HepG2 (cell line): Measurements from ENCODE around the gene LAG3. TPM values are rescaled to one million over a fixed set of nuclear protein-coding genes. Genes with fewer than 3 reads are reported as not detected.

ENCODE experiments used
- POGZ ChIP-seq: sonication (generic); formaldehyde crosslinking; IDR thresholded peaks from 2 replicates; pipeline ENCODE4 v1.4.0; 2020; ENCODE audit warnings: mild to moderate bottlenecking, missing genetic modification reagents
- TCF7L2 ChIP-seq: IDR thresholded peaks from 2 replicates; pipeline ENCODE4 v1.6.1; 2011; ENCODE audit warnings: mild to moderate bottlenecking, low read depth, low read length, moderate library complexity
- ZFP82 ChIP-seq: sonication (generic); formaldehyde crosslinking; IDR thresholded peaks from 2 replicates; pipeline ENCODE4 v1.5.1; 2020; ENCODE audit warnings: mild to moderate bottlenecking, missing genetic modification reagents, borderline replicate concordance
- ZNF136 ChIP-seq: sonication (generic); formaldehyde crosslinking; IDR thresholded peaks from 2 replicates; pipeline ENCODE4 v1.8.1; 2022; ENCODE audit warnings: low read depth, mild to moderate bottlenecking, moderate library complexity, missing genetic modification reagents
- polyA plus RNA-seq, 8 experiments: library from polyadenylated mRNA; depleted of rRNA in 3 of 8; stranded (reverse) in 7 of 8; unstranded in 1 of 8; fragments of >200 nt; fragmentation: Illumina TruSeq in 4 of 8; extraction: Trizol in 4 of 8; gene quantifications; 2 replicates each; pipeline versions ENCODE4 v1.2.1 to v1.2.3, GENCODE V29; 2011 to 2016; ENCODE audit warnings: low read depth in 4 of 8, missing spikeins in 1 of 8, mixed read lengths in 1 of 8; ENCODE audit not compliant: insufficient read depth in 1 of 8
- total RNA-seq, 5 experiments: library from RNA; depleted of rRNA; stranded (reverse); fragments of >200 nt; fragmentation: Illumina TruSeq; extraction: Trizol; gene quantifications; 2 replicates each; pipeline ENCODE4 v1.2.3, GENCODE V29; 2016; ENCODE audit warnings: low read depth in 1 of 5
- TF ChIP-seq, protein P1 (sequence below), 2 experiments: IDR thresholded peaks; 2 replicates each; pipeline ENCODE4 v1.6.1; 2011 to 2012; ENCODE audit warnings: low read length in 2 of 2, borderline replicate concordance in 1 of 2, low read depth in 1 of 2, mild to moderate bottlenecking in 1 of 2, moderate library complexity in 1 of 2
- TF ChIP-seq, protein P2 (sequence below): sonication (generic); formaldehyde crosslinking; IDR thresholded peaks from 2 replicates; pipeline ENCODE4 v1.4.0; 2020; ENCODE audit warnings: missing genetic modification reagents

The LAG3 gene
- total and polyA plus RNA-seq, 2 of the 13 experiments (the other 11 are each of a cell fraction or from before 2014, with no cell fraction given) = 0.11 to 0.26 TPM

DNA sequence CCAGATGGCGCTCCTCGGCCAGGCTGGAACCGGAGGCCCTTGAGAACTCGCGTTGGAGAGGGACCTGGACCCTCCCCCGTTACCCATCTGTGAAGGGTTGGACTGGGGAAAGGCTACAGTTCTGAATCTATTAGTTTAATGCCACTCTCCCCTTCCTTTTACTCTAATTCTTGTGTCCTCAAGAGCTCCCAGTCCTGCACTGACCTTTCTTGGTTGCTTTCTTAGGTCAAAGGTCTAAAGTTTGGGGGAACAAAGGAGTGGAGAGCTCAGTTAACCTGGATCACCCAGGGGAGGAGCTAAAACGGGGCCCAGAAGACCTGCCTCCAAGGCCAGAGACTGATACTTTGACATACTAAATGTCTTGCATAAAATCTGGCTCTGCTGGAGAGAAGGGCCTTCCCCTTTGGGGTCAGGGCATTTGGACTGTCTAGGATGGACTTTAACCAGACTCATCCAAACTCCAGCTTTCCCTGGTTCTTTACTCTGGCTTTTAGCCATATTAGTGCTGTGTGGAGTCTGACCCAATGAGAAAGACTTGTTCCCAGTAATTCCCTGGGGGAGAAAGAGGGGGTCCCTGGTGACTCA is 18.5 kb upstream of the LAG3 start (continued):
- TF ChIP-seq ZNF136 (CRISPR knock-in tag) = no peak
- no peak for TF ChIP-seq ZFP82 (CRISPR knock-in tag)
- TF ChIP-seq TCF7L2 = no peak
- TF ChIP-seq, protein P1, sequence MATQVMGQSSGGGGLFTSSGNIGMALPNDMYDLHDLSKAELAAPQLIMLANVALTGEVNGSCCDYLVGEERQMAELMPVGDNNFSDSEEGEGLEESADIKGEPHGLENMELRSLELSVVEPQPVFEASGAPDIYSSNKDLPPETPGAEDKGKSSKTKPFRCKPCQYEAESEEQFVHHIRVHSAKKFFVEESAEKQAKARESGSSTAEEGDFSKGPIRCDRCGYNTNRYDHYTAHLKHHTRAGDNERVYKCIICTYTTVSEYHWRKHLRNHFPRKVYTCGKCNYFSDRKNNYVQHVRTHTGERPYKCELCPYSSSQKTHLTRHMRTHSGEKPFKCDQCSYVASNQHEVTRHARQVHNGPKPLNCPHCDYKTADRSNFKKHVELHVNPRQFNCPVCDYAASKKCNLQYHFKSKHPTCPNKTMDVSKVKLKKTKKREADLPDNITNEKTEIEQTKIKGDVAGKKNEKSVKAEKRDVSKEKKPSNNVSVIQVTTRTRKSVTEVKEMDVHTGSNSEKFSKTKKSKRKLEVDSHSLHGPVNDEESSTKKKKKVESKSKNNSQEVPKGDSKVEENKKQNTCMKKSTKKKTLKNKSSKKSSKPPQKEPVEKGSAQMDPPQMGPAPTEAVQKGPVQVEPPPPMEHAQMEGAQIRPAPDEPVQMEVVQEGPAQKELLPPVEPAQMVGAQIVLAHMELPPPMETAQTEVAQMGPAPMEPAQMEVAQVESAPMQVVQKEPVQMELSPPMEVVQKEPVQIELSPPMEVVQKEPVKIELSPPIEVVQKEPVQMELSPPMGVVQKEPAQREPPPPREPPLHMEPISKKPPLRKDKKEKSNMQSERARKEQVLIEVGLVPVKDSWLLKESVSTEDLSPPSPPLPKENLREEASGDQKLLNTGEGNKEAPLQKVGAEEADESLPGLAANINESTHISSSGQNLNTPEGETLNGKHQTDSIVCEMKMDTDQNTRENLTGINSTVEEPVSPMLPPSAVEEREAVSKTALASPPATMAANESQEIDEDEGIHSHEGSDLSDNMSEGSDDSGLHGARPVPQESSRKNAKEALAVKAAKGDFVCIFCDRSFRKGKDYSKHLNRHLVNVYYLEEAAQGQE (IDR thresholded peaks at IDR 0.05; ENCODE audit: borderline replicate concordance in 1 of 2, low read depth in 1 of 2, low read length in 2 of 2) = no peak; a peak in 1 of 4 replicates
- TF ChIP-seq, protein P2, sequence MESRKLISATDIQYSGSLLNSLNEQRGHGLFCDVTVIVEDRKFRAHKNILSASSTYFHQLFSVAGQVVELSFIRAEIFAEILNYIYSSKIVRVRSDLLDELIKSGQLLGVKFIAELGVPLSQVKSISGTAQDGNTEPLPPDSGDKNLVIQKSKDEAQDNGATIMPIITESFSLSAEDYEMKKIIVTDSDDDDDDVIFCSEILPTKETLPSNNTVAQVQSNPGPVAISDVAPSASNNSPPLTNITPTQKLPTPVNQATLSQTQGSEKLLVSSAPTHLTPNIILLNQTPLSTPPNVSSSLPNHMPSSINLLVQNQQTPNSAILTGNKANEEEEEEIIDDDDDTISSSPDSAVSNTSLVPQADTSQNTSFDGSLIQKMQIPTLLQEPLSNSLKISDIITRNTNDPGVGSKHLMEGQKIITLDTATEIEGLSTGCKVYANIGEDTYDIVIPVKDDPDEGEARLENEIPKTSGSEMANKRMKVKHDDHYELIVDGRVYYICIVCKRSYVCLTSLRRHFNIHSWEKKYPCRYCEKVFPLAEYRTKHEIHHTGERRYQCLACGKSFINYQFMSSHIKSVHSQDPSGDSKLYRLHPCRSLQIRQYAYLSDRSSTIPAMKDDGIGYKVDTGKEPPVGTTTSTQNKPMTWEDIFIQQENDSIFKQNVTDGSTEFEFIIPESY (CRISPR knock-in tag) = 0 out of 2 replicates have a peak, but pooled peaks have one; percentile 6
- 0 out of 2 replicates have a peak, but pooled peaks have one; percentile 34 for TF ChIP-seq POGZ (CRISPR knock-in tag)
